ENCODE data around the gene AIG1. TPM values are rescaled to one million over a fixed set of nuclear protein-coding genes. Genes with fewer than 3 reads are reported as not detected.

Gene AIG1
- total RNA-seq, 1 donor from 2014 or later, result 81.5 TPM

GRCh38 chr6:143096403-143096802, 35.7 kb downstream of the AIG1 start:
- no peak for DNase-seq (ENCODE audit: low spot score)

- DNase-seq (ENCODE audit: low spot score), result no peak
Observed at GRCh38 chr6:143097224-143097795, 36.6 kb downstream of the AIG1 start.

- no peak for DNase-seq (ENCODE audit: low spot score)
Observed at GRCh38 chr6:143098054-143098671, 37.5 kb downstream of the AIG1 start.

GRCh38 chr6:143099647-143100046, 39.0 kb downstream of the AIG1 start:
- no peak for DNase-seq (ENCODE audit: low spot score)

GRCh38 chr6:143100429-143100828, 39.7 kb downstream of the AIG1 start:
- no peak for DNase-seq (ENCODE audit: low spot score)

- no peak for DNase-seq (ENCODE audit: low spot score)
Observed at GRCh38 chr6:143103916-143104315, 43.2 kb downstream of the AIG1 start.

- no peak for DNase-seq (ENCODE audit: low spot score)
Observed at GRCh38 chr6:143107440-143107839, 46.8 kb downstream of the AIG1 start.

GRCh38 chr6:143107911-143108761, 47.4 kb downstream of the AIG1 start:
- no peak for DNase-seq (ENCODE audit: low spot score)

GRCh38 chr6:143109196-143109595, 48.5 kb downstream of the AIG1 start:
- DNase-seq (ENCODE audit: low spot score), result no peak

- DNase-seq (ENCODE audit: low spot score), result no peak
Observed at GRCh38 chr6:143110572-143110971, 49.9 kb downstream of the AIG1 start.

GRCh38 chr6:143110996-143111395, 50.3 kb downstream of the AIG1 start:
- DNase-seq (ENCODE audit: low spot score), result no peak

GRCh38 chr6:143111443-143111842, 50.8 kb downstream of the AIG1 start:
- no peak for DNase-seq (ENCODE audit: low spot score)

- DNase-seq (ENCODE audit: low spot score), result no peak
Observed at GRCh38 chr6:143112084-143112768, 51.5 kb downstream of the AIG1 start.

GRCh38 chr6:143112837-143113236, 52.1 kb downstream of the AIG1 start:
- no peak for DNase-seq (ENCODE audit: low spot score)

- no peak for DNase-seq (ENCODE audit: low spot score)
Observed at GRCh38 chr6:143115728-143116127, 55.0 kb downstream of the AIG1 start.

GRCh38 chr6:143117108-143117507, 56.4 kb downstream of the AIG1 start:
- no peak for DNase-seq (ENCODE audit: low spot score)

- no peak for DNase-seq (ENCODE audit: low spot score)
Observed at GRCh38 chr6:143119260-143119659, 58.6 kb downstream of the AIG1 start.

- no peak for DNase-seq (ENCODE audit: low spot score)
Observed at GRCh38 chr6:143123081-143123480, 62.4 kb downstream of the AIG1 start.

GRCh38 chr6:143123941-143124340, 63.3 kb downstream of the AIG1 start:
- no peak for DNase-seq (ENCODE audit: low spot score)

GRCh38 chr6:143125455-143125854, 64.8 kb downstream of the AIG1 start:
- DNase-seq (ENCODE audit: low spot score), result no peak

GRCh38 chr6:143125864-143126573, 65.3 kb downstream of the AIG1 start:
- no peak for DNase-seq (ENCODE audit: low spot score)

- DNase-seq (ENCODE audit: low spot score), result no peak
Observed at GRCh38 chr6:143126574-143126941, 65.9 kb downstream of the AIG1 start.
